HS-27A (cell line): ENCODE measurements around the gene CDKL2.

Source experiments
- DNase-seq: peaks from one replicate; pipeline ENCODE4 v3.0.0-alpha.2; 2012; ENCODE audit warnings: low read depth, missing footprints

The CDKL2 gene

GRCh38 chr4:75639124-75639695 lies 8.9 kb upstream of the CDKL2 start:
- no peak for DNase-seq

GRCh38 chr4:75637827-75638226 lies 7.5 kb upstream of the CDKL2 start:
- no peak for DNase-seq

GRCh38 chr4:75637176-75637575 lies 6.8 kb upstream of the CDKL2 start:
- no peak for DNase-seq

- DNase-seq: no peak
Observed at GRCh38 chr4:75634951-75635350, 4.6 kb upstream of the CDKL2 start.

GRCh38 chr4:75634281-75634680 lies 4.0 kb upstream of the CDKL2 start:
- DNase-seq: no peak

- DNase-seq: no peak
Observed at GRCh38 chr4:75633846-75634245, 3.5 kb upstream of the CDKL2 start.

- no peak for DNase-seq
Observed at GRCh38 chr4:75630937-75631329, 605 bp upstream of the CDKL2 start.

- DNase-seq: no peak
Observed at GRCh38 chr4:75629239-75629638, 1.1 kb downstream of the CDKL2 start.

- no peak for DNase-seq
Observed at GRCh38 chr4:75623026-75623425, 7.3 kb downstream of the CDKL2 start.

- DNase-seq: no peak
Observed at GRCh38 chr4:75621715-75622114, 8.6 kb downstream of the CDKL2 start.

GRCh38 chr4:75612306-75612705 lies 18.0 kb downstream of the CDKL2 start:
- no peak for DNase-seq

- DNase-seq: no peak
Observed at GRCh38 chr4:75605928-75606327, 24.4 kb downstream of the CDKL2 start.

GRCh38 chr4:75599647-75600046 lies 30.7 kb downstream of the CDKL2 start:
- DNase-seq: no peak

GRCh38 chr4:75598390-75598789 lies 31.9 kb downstream of the CDKL2 start:
- DNase-seq: no peak

GRCh38 chr4:75596061-75596460 lies 34.3 kb downstream of the CDKL2 start:
- no peak for DNase-seq

GRCh38 chr4:75593393-75593792 lies 36.9 kb downstream of the CDKL2 start:
- no peak for DNase-seq

- no peak for DNase-seq
Observed at GRCh38 chr4:75584067-75584466, 46.3 kb downstream of the CDKL2 start.

GRCh38 chr4:75567725-75568124 lies 62.6 kb downstream of the CDKL2 start:
- no peak for DNase-seq

- no peak for DNase-seq
Observed at GRCh38 chr4:75566911-75567310, 63.4 kb downstream of the CDKL2 start.

- DNase-seq: no peak
Observed at GRCh38 chr4:75565481-75565880, 64.8 kb downstream of the CDKL2 start.

- no peak for DNase-seq
Observed at GRCh38 chr4:75564023-75564422, 66.3 kb downstream of the CDKL2 start.

- DNase-seq: no peak
Observed at GRCh38 chr4:75561789-75562188, 68.5 kb downstream of the CDKL2 start.

- no peak for DNase-seq
Observed at GRCh38 chr4:75557696-75558095, 72.6 kb downstream of the CDKL2 start.

- no peak for DNase-seq
Observed at GRCh38 chr4:75555294-75556164, 74.8 kb downstream of the CDKL2 start, which contains the start of gene ODAPH. Gene ODAPH (plus strand): TSS chr4:75556066. CDS start chr4:75556083, 17 bp downstream.
